Lung (tissue), 12 donors: ENCODE results near the gene BRD2. TPM values are rescaled to one million over a fixed set of nuclear protein-coding genes. Genes with fewer than 3 reads are reported as not detected.
A peak's percentile ranks its signal among the peaks of the same experiment; 100 is the strongest.

ENCODE experiments used
- ATAC-seq: fragments of 200-7000 bp; cut with Tn5 transposase; one replicate; pipeline ENCODE4 v1.9.1; 2020; ENCODE audit warnings: moderate number of reproducible peaks; ENCODE audit not compliant: insufficient read depth, low FRiP score
- DNase-seq, 3 donors: peaks; one replicate each; pipeline ENCODE4 v3.0.0-alpha.2; 2013 to 2017
- H3K27ac ChIP-seq, 2 donors: one replicate each; pipeline ENCODE4 v1.5.1; 2013; ENCODE audit warnings: mild to moderate bottlenecking in 2 of 2, moderate library complexity in 2 of 2, control low read depth in 1 of 2, inconsistent platforms in 1 of 2, low read depth in 1 of 2, low read length in 1 of 2
- H3K27me3 ChIP-seq, 3 donors: one replicate each; pipeline ENCODE4 v1.5.1; 2013; ENCODE audit warnings: low read length in 2 of 3; ENCODE audit not compliant: control insufficient read depth in 3 of 3, insufficient read depth in 3 of 3
- H3K36me3 ChIP-seq, 4 donors: one replicate each; pipeline ENCODE4 v1.5.1; 2013; ENCODE audit warnings: low read length in 4 of 4, mild to moderate bottlenecking in 1 of 4, moderate library complexity in 1 of 4; ENCODE audit not compliant: control insufficient read depth in 4 of 4, insufficient read depth in 4 of 4
- H3K4me1 ChIP-seq, 5 donors: one replicate each; pipeline ENCODE4 v1.5.1; 2013; ENCODE audit warnings: low read length in 5 of 5, mild to moderate bottlenecking in 2 of 5, moderate library complexity in 1 of 5; ENCODE audit not compliant: control insufficient read depth in 5 of 5, insufficient read depth in 5 of 5
- H3K4me3 ChIP-seq: one replicate; pipeline ENCODE4 v1.5.1; 2013; ENCODE audit warnings: mild to moderate bottlenecking, control low read depth, moderate library complexity
- H3K9ac ChIP-seq, 2 donors: one replicate each; pipeline ENCODE4 v1.5.1; 2013; ENCODE audit warnings: low read length in 2 of 2, control low read depth in 1 of 2; ENCODE audit not compliant: insufficient read depth in 1 of 2
- H3K9me3 ChIP-seq, 4 donors: one replicate each; pipeline ENCODE4 v1.5.1; 2013; ENCODE audit warnings: low read length in 3 of 4, mild to moderate bottlenecking in 1 of 4, moderate library complexity in 1 of 4; ENCODE audit not compliant: control insufficient read depth in 4 of 4, insufficient read depth in 3 of 4
- WGBS, 2 donors: extraction: QIAGEN DNeasy Blood & Tissue Kit; methylation state at CpG; one replicate each; pipeline ENCODE4 v1.1.7; 2013; 5-methylcytosine and 5-hydroxymethylcytosine counted together
- polyA plus RNA-seq, 2 donors: library from polyadenylated mRNA; stranded (reverse); fragments of 200-250 nt; gene quantifications; one replicate each; pipeline ENCODE4 v1.2.1, GENCODE V29; 2013
- total RNA-seq, 2 donors: library from RNA; depleted of rRNA in 1 of 2; stranded (reverse); fragments of >200 nt in 1 of 2; gene quantifications; one replicate each; pipeline ENCODE4 v1.2.1, GENCODE V29; 2014 to 2021
- TF ChIP-seq, protein P1 (sequence below): IDR thresholded peaks from 2 replicates; pipeline ENCODE4 v1.5.1; 2012; ENCODE audit warnings: mild to moderate bottlenecking; ENCODE audit errors: control extremely low read depth, extremely low read depth
- donor health status: control.
- donor health status: control.
- donor health status: Bipolar disorder and iron deficiency.
- donor health status: healthy.
- donor health status: DM: yes; HTN: yes; CAD: no.

BRD2 gene
- total and polyA plus RNA-seq, 4 donors: 114 to 178 (median 148) TPM

DNA sequence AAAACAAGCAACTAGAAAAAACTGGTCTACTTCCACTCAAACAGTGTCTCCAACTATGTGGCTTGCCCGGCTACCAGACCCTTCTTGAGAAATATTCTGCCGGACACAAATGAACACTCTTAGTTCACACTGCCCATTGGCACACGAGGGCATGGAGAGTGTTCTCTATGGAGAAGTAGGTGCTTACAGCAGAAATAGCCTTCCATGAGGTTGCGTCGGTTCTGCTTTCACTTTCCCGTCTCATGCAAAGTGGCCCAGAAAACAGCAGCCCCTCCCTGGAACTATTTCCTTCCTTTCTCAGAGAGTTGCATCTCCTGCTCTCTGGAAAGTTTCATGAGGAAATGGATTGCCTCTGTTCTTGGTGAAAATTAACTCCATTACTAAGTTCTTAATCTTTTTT is 50.5 kb downstream of the BRD2 start:
- H3K4me3 ChIP-seq: no peak overlapping the region
- peak; percentile 91 for ATAC-seq
- no peaks in the 10 kb centered on the region for H3K36me3 ChIP-seq
- 0 to 1% methylated on average over 6 of the region's 6 CpGs for WGBS, 2 donors
- TF ChIP-seq, protein P1, sequence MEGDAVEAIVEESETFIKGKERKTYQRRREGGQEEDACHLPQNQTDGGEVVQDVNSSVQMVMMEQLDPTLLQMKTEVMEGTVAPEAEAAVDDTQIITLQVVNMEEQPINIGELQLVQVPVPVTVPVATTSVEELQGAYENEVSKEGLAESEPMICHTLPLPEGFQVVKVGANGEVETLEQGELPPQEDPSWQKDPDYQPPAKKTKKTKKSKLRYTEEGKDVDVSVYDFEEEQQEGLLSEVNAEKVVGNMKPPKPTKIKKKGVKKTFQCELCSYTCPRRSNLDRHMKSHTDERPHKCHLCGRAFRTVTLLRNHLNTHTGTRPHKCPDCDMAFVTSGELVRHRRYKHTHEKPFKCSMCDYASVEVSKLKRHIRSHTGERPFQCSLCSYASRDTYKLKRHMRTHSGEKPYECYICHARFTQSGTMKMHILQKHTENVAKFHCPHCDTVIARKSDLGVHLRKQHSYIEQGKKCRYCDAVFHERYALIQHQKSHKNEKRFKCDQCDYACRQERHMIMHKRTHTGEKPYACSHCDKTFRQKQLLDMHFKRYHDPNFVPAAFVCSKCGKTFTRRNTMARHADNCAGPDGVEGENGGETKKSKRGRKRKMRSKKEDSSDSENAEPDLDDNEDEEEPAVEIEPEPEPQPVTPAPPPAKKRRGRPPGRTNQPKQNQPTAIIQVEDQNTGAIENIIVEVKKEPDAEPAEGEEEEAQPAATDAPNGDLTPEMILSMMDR: no peak
- peaks cover 0 to 3% (median 0%) of the 10 kb centered on the region in 3 donors for H3K27me3 ChIP-seq
- H3K9me3 ChIP-seq: no peaks in the 10 kb centered on the region
- H3K4me1 ChIP-seq: peaks cover 0 to 9% (median 4%) of the 10 kb centered on the region in 5 donors
- peak; percentile 44 to 81 (median 56) for DNase-seq
- peak overlapping the region in 1 of 2 donors; percentile 96 for H3K27ac ChIP-seq
- H3K9ac ChIP-seq: peak overlapping the region in 1 of 2 donors; percentile 8

DNA sequence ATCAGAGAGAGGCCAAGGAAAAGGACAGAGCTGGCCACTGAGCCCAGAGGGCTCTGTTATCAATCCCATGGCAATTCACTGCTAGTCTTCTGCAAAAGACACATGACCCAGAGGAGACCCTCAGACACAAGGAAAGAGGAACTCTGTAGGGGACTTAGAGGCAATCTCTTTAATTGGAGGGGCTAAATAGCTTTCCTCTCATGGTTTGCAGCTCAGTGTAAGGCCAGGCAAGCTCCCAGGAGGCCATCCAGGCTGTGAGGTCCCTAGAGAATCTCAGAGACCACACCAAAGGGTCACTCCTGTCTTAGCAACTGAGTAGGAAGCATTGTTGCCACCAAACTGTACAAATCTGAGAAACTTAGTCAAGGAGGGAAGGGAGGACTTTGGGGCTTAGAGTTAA is 51.0 kb downstream of the BRD2 start:
- Histone ChIP-seq H3K36me3 (no peaks in the 10 kb centered on the region), H3K9ac (no peak overlapping the region), H3K27ac (peak overlapping the region; percentile 60 to 96), H3K4me3 (no peak overlapping the region), H3K27me3 (peaks cover 0 to 3% (median 0%) of the 10 kb centered on the region in 3 donors), H3K9me3 (no peaks in the 10 kb centered on the region), H3K4me1 (peaks cover 0 to 9% (median 4%) of the 10 kb centered on the region in 5 donors)
- TF ChIP-seq, protein P1: no peak
- ATAC-seq: no peak
- no peak for DNase-seq

DNA sequence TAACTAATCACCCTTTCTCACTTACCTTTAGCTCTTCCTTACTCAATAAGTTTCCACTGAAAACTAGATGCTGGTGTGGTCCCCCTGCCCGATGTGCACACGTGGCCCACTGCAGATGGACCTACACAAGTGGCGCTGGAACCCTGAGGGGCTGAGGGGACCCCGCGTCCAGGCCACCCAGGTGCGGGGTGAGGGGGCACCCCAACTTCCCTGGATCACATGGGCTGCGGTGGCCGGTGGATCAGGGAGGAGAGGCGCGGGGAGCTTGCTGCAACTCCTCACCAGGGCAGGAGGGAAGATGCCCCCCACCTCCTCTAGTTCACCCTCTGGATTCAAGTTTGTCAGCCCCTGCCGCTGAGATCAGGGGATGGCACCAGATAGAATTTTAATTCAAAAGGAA is 53.5 kb downstream of the BRD2 start:
- WGBS, 2 donors: 92% methylated on average over 11 of the region's 11 CpGs
- peaks cover 0 to 5% (median 4%) of the 10 kb centered on the region in 5 donors for H3K4me1 ChIP-seq
- TF ChIP-seq, protein P1: no peak
- no peak overlapping the region for H3K9ac ChIP-seq
- H3K27me3 ChIP-seq: peaks cover 0 to 3% (median 0%) of the 10 kb centered on the region in 3 donors
- no peaks in the 10 kb centered on the region for H3K36me3 ChIP-seq
- H3K27ac ChIP-seq: no peak overlapping the region
- H3K9me3 ChIP-seq: no peaks in the 10 kb centered on the region
- H3K4me3 ChIP-seq: no peak overlapping the region
- ATAC-seq (no peak), DNase-seq (no peak)

DNA sequence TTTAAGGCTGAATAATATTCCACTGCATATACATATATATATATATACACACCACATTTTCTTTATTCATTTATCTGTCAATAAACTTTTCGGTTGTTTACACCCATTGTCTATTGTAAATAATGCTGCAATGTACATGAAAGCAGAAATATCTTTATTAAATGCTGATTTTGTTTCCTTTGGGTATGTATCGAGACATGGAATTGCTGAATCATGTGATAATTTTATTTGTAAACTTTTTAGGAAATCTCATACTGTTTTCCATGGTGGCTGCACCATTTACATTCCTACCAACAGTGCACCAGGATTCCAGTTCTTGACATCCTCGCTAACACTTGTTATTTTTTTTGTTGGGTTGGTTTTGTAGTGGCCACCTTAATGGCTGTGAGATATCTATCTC is 55.1 kb downstream of the BRD2 start:
- WGBS, 2 donors: 63 to 65% methylated on average over 3 of the region's 3 CpGs
- no peak for DNase-seq
- Histone ChIP-seq H3K27ac (no peak overlapping the region), H3K9me3 (no peaks in the 10 kb centered on the region), H3K4me1 (peaks cover 0 to 5% (median 4%) of the 10 kb centered on the region in 5 donors), H3K4me3 (no peak overlapping the region), H3K27me3 (no peaks in the 10 kb centered on the region), H3K36me3 (no peaks in the 10 kb centered on the region), H3K9ac (no peak overlapping the region)
- TF ChIP-seq, protein P1: no peak
- no peak for ATAC-seq
